Prostate gland (tissue), 2 donors: Measurements from ENCODE around the gene NEMP2. TPM values are rescaled to one million over a fixed set of nuclear protein-coding genes. Genes with fewer than 3 reads are reported as not detected.

ENCODE experiments used
- DNase-seq: peaks from one replicate; pipeline ENCODE4 v3.0.0-alpha.2; 2019; ENCODE audit warnings: low spot score
- H3K27ac ChIP-seq, 2 donors: fragments of 200-600 bp; sonication (generic); 2 replicates each; pipeline ENCODE4 v1.5.1; 2017 to 2019
- H3K27me3 ChIP-seq: fragments of 200-600 bp; sonication (generic); replicated peaks from 2 replicates; pipeline ENCODE4 v1.5.1; 2019; ENCODE audit not compliant: insufficient read depth
- H3K36me3 ChIP-seq, 2 donors: fragments of 200-600 bp; sonication (generic); 1 replicate in 1 of 2; 2 replicates in 1 of 2; pipeline versions ENCODE4 v1.5.1 to v1.8.1; 2017 to 2019
- H3K4me1 ChIP-seq: fragments of 200-600 bp; sonication (generic); replicated peaks from 2 replicates; pipeline ENCODE4 v1.5.1; 2019
- H3K4me3 ChIP-seq, 2 donors: fragments of 200-600 bp; sonication (generic); 2 replicates each; pipeline ENCODE4 v1.5.1; 2017 to 2019
- H3K9me3 ChIP-seq: fragments of 200-600 bp; sonication (generic); 2 replicates; pipeline ENCODE4 v1.5.1; 2017
- CTCF ChIP-seq, 4 experiments: fragments of 200-600 bp in 2 of 4; fragments of 450-650 bp in 2 of 4; sonication (generic) in 2 of 4; IDR thresholded peaks; 1 replicate in 3 of 4; 2 replicates in 1 of 4; pipeline ENCODE4 v1.5.1; 2016 to 2019; ENCODE audit warnings: antibody characterized with exemption in 4 of 4, mild to moderate bottlenecking in 2 of 4, moderate library complexity in 2 of 4
- POLR2A ChIP-seq: fragments of 450-650 bp; IDR thresholded peaks from one replicate; pipeline ENCODE4 v1.6.1; 2016; ENCODE audit warnings: antibody characterized with exemption, mild to moderate bottlenecking
- POLR2AphosphoS5 ChIP-seq: sonication (generic); formaldehyde crosslinking; IDR thresholded peaks from one replicate; pipeline ENCODE4 v1.6.1; 2017; ENCODE audit warnings: antibody characterized with exemption
- WGBS: methylation state at CpG from one replicate; pipeline ENCODE4 v1.1.5; 2018; 5-methylcytosine and 5-hydroxymethylcytosine counted together
- intact Hi-C: fragments of 100-400 bp; cut with DNase I; formaldehyde crosslinking; loops from one replicate; pipeline ENCODE4 v1.14.2; 2022
- total RNA-seq, 2 donors: library from RNA; depleted of rRNA; stranded (reverse); fragments of >200 nt; gene quantifications; one replicate each; pipeline ENCODE4 v1.1.0, GENCODE V29; 2016

Gene NEMP2
- total RNA-seq, 2 donors from 2014 or later: 4.6 to 14.0 TPM

GRCh38 chr2:190458352-190459107, 76.0 kb downstream of the NEMP2 start:
- Histone ChIP-seq H3K4me1 (no peaks in the 10 kb centered on the region), H3K36me3 (no peaks in the 10 kb centered on the region), H3K27me3 (no peaks in the 10 kb centered on the region), H3K4me3 (no peak overlapping the region), H3K9me3 (no peaks in the 10 kb centered on the region), H3K27ac (no peak overlapping the region)
- intact Hi-C loops: no loop called here
- WGBS: 86% methylated on average over 8 of the region's 8 CpGs
- TF ChIP-seq POLR2A (no peak), POLR2AphosphoS5 (no peak), CTCF (IDR thresholded peaks at IDR 0.05) (no peak)
- no peak for DNase-seq

DNA sequence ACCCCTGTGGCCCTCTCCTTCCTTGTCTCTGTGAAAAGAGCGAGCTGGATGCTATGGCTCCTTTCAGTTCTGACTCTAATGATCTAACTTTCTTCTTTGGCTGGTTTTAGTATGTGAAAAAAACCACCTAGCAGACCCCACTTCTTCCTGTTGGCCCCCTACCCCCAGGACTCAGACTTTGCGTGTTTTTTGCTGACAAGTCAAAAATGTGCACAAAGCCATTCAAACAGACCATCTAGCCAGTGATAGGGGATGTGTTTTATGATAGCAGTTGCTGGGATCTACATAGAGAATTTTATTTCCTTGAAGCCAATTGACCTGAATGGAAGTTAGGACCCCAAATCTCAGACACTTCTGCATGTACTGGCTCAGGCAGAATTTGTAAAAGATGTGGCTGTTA, 77.3 kb downstream of the NEMP2 start:
- WGBS: 98% methylated on average over 2 of the region's 2 CpGs
- DNase-seq: no peak
- Histone ChIP-seq H3K27me3 (no peaks in the 10 kb centered on the region), H3K4me1 (no peaks in the 10 kb centered on the region), H3K4me3 (no peak overlapping the region), H3K9me3 (no peaks in the 10 kb centered on the region), H3K36me3 (no peaks in the 10 kb centered on the region), H3K27ac (no peak overlapping the region)
- no peak for TF ChIP-seq POLR2A
- TF ChIP-seq POLR2AphosphoS5: no peak
- TF ChIP-seq CTCF (IDR thresholded peaks at IDR 0.05): no peak
- intact Hi-C loops: no loop called here

GRCh38 chr2:190456833-190457232, 77.7 kb downstream of the NEMP2 start:
- Histone ChIP-seq H3K27me3 (no peaks in the 10 kb centered on the region), H3K4me3 (no peak overlapping the region), H3K36me3 (no peaks in the 10 kb centered on the region), H3K27ac (no peak overlapping the region), H3K4me1 (no peaks in the 10 kb centered on the region), H3K9me3 (no peaks in the 10 kb centered on the region)
- DNase-seq: no peak
- no peak for TF ChIP-seq POLR2AphosphoS5
- TF ChIP-seq POLR2A: no peak
- no peak for TF ChIP-seq CTCF (IDR thresholded peaks at IDR 0.05)
- intact Hi-C loops: no loop called here
- 72% methylated on average over 7 of the region's 7 CpGs for WGBS

GRCh38 chr2:190455358-190456095, 79.0 kb downstream of the NEMP2 start:
- no peak overlapping the region for H3K27ac ChIP-seq
- H3K9me3 ChIP-seq: no peaks in the 10 kb centered on the region
- H3K4me1 ChIP-seq: no peaks in the 10 kb centered on the region
- no peak overlapping the region for H3K4me3 ChIP-seq
- TF ChIP-seq POLR2AphosphoS5 (no peak), POLR2A (no peak), CTCF (IDR thresholded peaks at IDR 0.05) (no peak)
- no peak for DNase-seq
- WGBS: 90% methylated on average over 7 of the region's 7 CpGs
- H3K27me3 ChIP-seq: no peaks in the 10 kb centered on the region
- intact Hi-C loops: no loop called here
- no peaks in the 10 kb centered on the region for H3K36me3 ChIP-seq

DNA sequence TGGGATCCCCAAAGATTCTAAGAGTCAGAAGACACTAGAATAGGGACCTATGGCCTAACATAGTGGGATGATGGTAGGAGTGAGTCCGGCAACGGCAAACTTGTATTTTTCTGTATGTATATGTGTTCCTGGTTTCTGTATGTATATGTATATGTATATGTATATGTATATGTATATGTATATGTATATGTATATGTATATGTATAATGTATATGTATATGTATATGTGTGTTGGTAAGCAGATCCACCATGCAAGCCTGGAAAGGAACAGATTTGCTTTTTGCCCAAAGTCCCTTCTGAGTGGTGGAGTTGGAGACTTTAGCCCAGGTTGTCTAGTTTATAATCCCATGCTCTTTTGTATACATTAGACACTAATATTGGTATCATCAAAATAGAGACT, 79.7 kb downstream of the NEMP2 start:
- 100% methylated on average over 2 of the region's 2 CpGs for WGBS

More for the DNA sequence above, 79.7 kb downstream of the NEMP2 start:
- Histone ChIP-seq H3K9me3 (no peaks in the 10 kb centered on the region), H3K4me3 (no peak overlapping the region), H3K27me3 (no peaks in the 10 kb centered on the region), H3K36me3 (no peaks in the 10 kb centered on the region), H3K4me1 (no peaks in the 10 kb centered on the region), H3K27ac (no peak overlapping the region)
- TF ChIP-seq POLR2AphosphoS5 (no peak), POLR2A (no peak), CTCF (IDR thresholded peaks at IDR 0.05) (no peak)
- intact Hi-C loops: no loop called here
- no peak for DNase-seq
